ENCODE results near the gene HSPA5.
A peak's percentile ranks its signal among the peaks of the same experiment; 100 is the strongest.
"Not testable (repeated sequence)": the region's sequence is repeated elsewhere in the genome, so short reads cannot be mapped to it uniquely, and the experiment has no call there.

Gene HSPA5

DNA sequence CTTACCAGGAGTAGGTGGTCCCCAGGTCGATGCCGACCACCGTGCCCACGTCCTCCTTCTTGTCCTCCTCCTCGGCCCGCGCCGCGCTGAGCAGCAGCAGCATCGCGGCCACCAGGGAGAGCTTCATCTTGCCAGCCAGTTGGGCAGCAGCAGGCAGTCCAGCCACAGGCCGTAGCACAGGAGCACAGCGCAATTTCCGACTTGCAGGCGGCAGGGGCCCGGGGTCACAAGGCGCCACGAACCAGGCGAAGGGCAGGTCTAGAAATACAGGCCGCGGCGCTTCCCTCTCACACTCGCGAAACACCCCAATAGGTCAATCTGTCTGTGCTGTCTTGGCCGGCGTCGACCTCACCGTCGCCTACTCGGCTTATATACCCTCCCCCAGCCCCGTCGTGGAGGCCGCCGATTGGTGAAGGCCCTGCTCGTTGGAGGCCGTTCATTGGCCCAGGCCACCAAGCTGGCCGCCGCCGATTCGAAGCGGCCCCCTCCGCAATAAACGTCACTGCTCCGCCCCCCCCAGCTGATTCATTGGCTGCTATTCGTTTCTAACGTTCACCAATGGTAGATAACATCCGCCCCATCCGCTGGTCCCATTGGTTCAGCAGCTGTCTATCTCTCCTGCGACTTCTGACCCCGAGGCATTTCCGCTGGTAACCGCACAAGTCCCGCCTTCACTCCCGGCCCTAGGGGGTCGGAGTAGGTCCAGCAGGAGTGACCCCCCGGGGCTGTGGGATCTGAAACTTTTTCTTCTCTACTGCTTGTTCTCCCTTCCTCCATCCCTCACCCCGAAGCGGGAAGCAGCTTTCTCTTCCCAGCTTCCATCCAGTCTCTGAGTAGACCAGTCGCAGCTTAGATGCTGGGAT is at the start of gene HSPA5:
Gene HSPA5, minus strand, starts transcription at position 344 of the 863 bp plus-strand sequence. Its CDS starts 217 bp downstream, at position 127.
- peak; percentile 99 for DNase-seq (ENCODE audit: low spot score)
- Mint-ChIP-seq H3K4me3 (peak within 1 kb of the TSS; percentile 98), H3K9me3 (no peaks in the 10 kb centered on the region), H3K27me3 (ENCODE audit: low read depth) (peaks cover 5% of the 10 kb centered on the region), H3K36me3 (ENCODE audit: low read depth) (peaks cover 55% of the 10 kb centered on the region), H3K4me1 (ENCODE audit: low read depth) (peaks cover 34% of the 10 kb centered on the region), H3K27ac (peak within 1 kb of the TSS; percentile 100)

- H3K27me3 Mint-ChIP-seq (ENCODE audit: low read depth); DNase-seq (ENCODE audit: low spot score); H3K4me1 Mint-ChIP-seq (ENCODE audit: low read depth); H3K27ac Mint-ChIP-seq; H3K4me3 Mint-ChIP-seq; H3K36me3 Mint-ChIP-seq (ENCODE audit: low read depth); H3K9me3 Mint-ChIP-seq: not testable (repeated sequence)
Measured at GRCh38 chr9:125286935-125287433, 45.8 kb upstream of the HSPA5 start.

- no peaks in the 10 kb centered on the region for H3K36me3 Mint-ChIP-seq (ENCODE audit: low read depth)
- no peak overlapping the region for H3K27ac Mint-ChIP-seq
- no peaks in the 10 kb centered on the region for H3K9me3 Mint-ChIP-seq
- H3K4me1 Mint-ChIP-seq (ENCODE audit: low read depth) = no peaks in the 10 kb centered on the region
- no peak for DNase-seq (ENCODE audit: low spot score)
- H3K4me3 Mint-ChIP-seq = no peak overlapping the region
- no peaks in the 10 kb centered on the region for H3K27me3 Mint-ChIP-seq (ENCODE audit: low read depth)
Measured at GRCh38 chr9:125284855-125285254, 43.7 kb upstream of the HSPA5 start.

- H3K4me1 Mint-ChIP-seq (ENCODE audit: low read depth) = no peaks in the 10 kb centered on the region
- H3K4me3 Mint-ChIP-seq = no peak overlapping the region
- no peaks in the 10 kb centered on the region for H3K27me3 Mint-ChIP-seq (ENCODE audit: low read depth)
- H3K27ac Mint-ChIP-seq = no peak overlapping the region
- H3K9me3 Mint-ChIP-seq = no peaks in the 10 kb centered on the region
- DNase-seq (ENCODE audit: low spot score) = no peak
- peaks cover 4% of the 10 kb centered on the region for H3K36me3 Mint-ChIP-seq (ENCODE audit: low read depth)
Measured at GRCh38 chr9:125280945-125281344, 39.8 kb upstream of the HSPA5 start.

DNA sequence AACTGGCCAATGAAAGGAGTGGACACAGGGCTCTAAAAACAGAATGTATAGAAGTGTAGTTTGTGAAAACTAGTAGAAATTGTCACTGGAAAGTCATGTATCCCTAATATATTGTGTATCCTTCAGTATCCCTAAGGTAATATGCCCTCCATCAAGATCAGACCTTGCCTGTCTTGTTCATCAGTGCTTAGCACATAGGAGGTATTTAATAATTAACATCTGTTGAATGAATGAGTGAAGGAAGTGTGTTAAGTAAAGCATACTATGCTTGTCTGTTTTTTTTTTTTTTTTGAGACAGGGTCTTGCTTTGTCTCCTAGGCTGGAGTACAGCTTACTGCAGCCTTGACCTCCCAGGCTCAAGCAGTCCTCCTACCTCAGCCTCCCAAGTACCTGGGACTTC is 36.3 kb upstream of the HSPA5 start:
- no peak for DNase-seq (ENCODE audit: low spot score)
- H3K36me3 Mint-ChIP-seq (ENCODE audit: low read depth) = peaks cover 8% of the 10 kb centered on the region
- no peak overlapping the region for H3K4me3 Mint-ChIP-seq
- no peaks in the 10 kb centered on the region for H3K9me3 Mint-ChIP-seq
- no peaks in the 10 kb centered on the region for H3K27me3 Mint-ChIP-seq (ENCODE audit: low read depth)
- H3K4me1 Mint-ChIP-seq (ENCODE audit: low read depth) = no peaks in the 10 kb centered on the region
- H3K27ac Mint-ChIP-seq = no peak overlapping the region

- H3K36me3 Mint-ChIP-seq (ENCODE audit: low read depth) = peaks cover 8% of the 10 kb centered on the region
- H3K27me3 Mint-ChIP-seq (ENCODE audit: low read depth) = no peaks in the 10 kb centered on the region
- H3K4me3 Mint-ChIP-seq = no peak overlapping the region
- no peak overlapping the region for H3K27ac Mint-ChIP-seq
- H3K4me1 Mint-ChIP-seq (ENCODE audit: low read depth) = no peaks in the 10 kb centered on the region
- DNase-seq (ENCODE audit: low spot score) = no peak
- no peaks in the 10 kb centered on the region for H3K9me3 Mint-ChIP-seq
Measured at GRCh38 chr9:125276771-125277170, 35.6 kb upstream of the HSPA5 start.

- Mint-ChIP-seq H3K4me1 (ENCODE audit: low read depth) (peaks cover 2% of the 10 kb centered on the region), H3K9me3 (no peaks in the 10 kb centered on the region), H3K27me3 (ENCODE audit: low read depth) (no peaks in the 10 kb centered on the region), H3K4me3 (no peak overlapping the region), H3K36me3 (ENCODE audit: low read depth) (peaks cover 20% of the 10 kb centered on the region), H3K27ac (no peak overlapping the region)
- DNase-seq (ENCODE audit: low spot score) = no peak
Measured at GRCh38 chr9:125272697-125273096, 31.6 kb upstream of the HSPA5 start.

DNA sequence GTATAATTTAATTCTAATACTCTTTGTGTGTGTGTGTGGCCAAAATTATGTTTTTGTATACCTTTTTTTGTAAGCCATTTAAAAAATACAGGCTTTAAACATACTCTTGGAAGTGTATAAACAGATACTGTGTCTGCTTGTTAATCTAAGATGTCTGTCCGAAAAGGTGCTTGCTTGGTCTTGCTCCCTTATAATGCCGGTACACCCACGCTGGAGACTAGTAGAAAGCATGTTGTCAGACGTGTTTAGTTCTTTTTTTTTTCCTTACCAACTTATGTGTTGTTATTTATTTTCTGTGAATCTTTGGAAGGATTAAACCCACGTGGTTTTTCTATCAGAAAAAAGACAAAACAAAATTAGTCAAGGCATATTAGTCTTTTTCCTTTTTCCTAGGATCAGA is 29.9 kb upstream of the HSPA5 start:
- Mint-ChIP-seq H3K4me1 (ENCODE audit: low read depth) (peaks cover 2% of the 10 kb centered on the region), H3K36me3 (ENCODE audit: low read depth) (peaks cover 24% of the 10 kb centered on the region), H3K27me3 (ENCODE audit: low read depth) (no peaks in the 10 kb centered on the region), H3K4me3 (no peak overlapping the region), H3K27ac (no peak overlapping the region), H3K9me3 (no peaks in the 10 kb centered on the region)
- no peak for DNase-seq (ENCODE audit: low spot score)

DNA sequence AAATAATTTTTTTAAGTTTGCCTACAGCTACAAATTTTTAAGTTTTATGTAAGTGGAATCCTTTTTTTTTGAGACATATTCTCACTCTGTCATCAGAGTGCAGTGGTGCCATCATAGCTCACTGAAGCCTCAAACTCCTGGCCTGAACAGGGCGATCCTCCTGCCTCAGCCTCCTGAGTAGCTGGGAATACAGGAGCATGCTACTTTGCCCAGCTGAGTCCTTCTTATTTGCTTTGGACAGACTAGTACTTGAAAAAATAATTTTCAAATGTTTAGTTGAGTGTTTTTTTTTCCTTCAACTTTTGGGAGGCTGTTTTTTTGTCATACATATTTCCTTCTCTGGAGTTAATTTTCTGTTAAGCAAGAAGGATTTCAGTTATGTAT is 27.9 kb upstream of the HSPA5 start:
- no peak for DNase-seq (ENCODE audit: low spot score)
- Mint-ChIP-seq H3K9me3 (no peaks in the 10 kb centered on the region), H3K27me3 (ENCODE audit: low read depth) (no peaks in the 10 kb centered on the region), H3K27ac (no peak overlapping the region), H3K4me1 (ENCODE audit: low read depth) (peaks cover 10% of the 10 kb centered on the region), H3K36me3 (ENCODE audit: low read depth) (peaks cover 35% of the 10 kb centered on the region), H3K4me3 (no peak overlapping the region)

GRCh38 chr9:125268394-125269013 is 27.4 kb upstream of the HSPA5 start:
- peaks cover 15% of the 10 kb centered on the region for H3K4me1 Mint-ChIP-seq (ENCODE audit: low read depth)
- no peak overlapping the region for H3K4me3 Mint-ChIP-seq
- no peak for DNase-seq (ENCODE audit: low spot score)
- H3K27ac Mint-ChIP-seq = no peak overlapping the region
- no peaks in the 10 kb centered on the region for H3K9me3 Mint-ChIP-seq
- no peaks in the 10 kb centered on the region for H3K27me3 Mint-ChIP-seq (ENCODE audit: low read depth)
- peaks cover 38% of the 10 kb centered on the region for H3K36me3 Mint-ChIP-seq (ENCODE audit: low read depth)

DNA sequence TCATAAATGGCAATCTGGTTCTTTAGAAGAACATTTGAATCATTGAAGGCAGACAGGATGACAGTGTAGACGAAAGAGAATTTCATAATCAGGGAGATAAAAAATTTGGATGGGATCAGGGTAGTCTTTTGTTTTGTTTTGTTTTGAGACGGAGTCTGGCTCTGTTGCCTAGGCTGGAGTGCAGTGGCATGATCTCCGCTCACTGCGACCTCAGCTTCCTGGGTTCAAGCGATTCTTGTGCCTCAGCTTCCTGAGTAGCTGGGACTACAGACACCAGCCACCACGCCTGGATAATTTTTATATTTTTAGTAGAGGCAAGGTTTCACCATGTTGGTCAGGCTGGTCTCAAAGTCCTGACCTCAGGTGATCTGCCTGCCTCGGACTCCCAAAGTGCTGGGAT is 22.9 kb upstream of the HSPA5 start:
- H3K27ac Mint-ChIP-seq = peak overlapping the region; percentile 80
- not testable (repeated sequence) for H3K27me3 Mint-ChIP-seq (ENCODE audit: low read depth); H3K9me3 Mint-ChIP-seq; DNase-seq (ENCODE audit: low spot score)
- H3K4me1 Mint-ChIP-seq (ENCODE audit: low read depth) = peaks cover 31% of the 10 kb centered on the region
- H3K4me3 Mint-ChIP-seq = peak overlapping the region; percentile 72
- peaks cover 32% of the 10 kb centered on the region for H3K36me3 Mint-ChIP-seq (ENCODE audit: low read depth)

DNA sequence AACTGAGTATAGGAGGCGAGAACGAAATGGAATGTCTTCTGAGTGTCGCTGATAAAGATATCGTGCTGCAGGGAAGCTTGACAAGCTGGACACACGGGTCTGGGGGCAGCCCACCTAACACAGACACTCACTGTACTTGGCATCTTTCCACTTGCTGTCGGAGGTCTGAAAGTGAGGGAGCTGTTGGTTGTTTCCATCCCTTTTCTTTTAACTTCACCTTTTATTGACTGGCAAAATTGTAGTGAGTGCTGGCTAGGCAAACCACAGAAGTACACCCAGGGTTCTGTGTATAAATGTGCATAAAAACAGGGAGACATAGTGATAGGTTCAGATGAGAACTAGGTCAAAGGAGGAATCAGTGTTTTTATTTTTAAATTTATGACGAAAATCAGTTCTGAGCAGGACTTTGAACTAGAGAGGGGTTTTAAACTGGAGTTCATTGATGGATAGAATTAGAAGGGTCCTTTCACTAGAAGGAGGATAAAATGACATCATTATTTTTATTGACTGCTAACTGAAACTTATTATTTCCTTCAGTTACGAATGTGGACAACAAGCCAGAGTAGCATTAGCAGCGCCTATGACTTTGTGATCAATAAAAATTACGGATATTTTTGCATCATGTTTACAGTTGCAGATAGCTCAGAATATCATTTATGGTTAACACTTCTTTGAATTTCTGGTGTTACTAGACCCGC is 21.3 kb upstream of the HSPA5 start:
- Mint-ChIP-seq H3K36me3 (ENCODE audit: low read depth) (peaks cover 26% of the 10 kb centered on the region), H3K9me3 (no peaks in the 10 kb centered on the region), H3K4me1 (ENCODE audit: low read depth) (peaks cover 29% of the 10 kb centered on the region), H3K27me3 (ENCODE audit: low read depth) (no peaks in the 10 kb centered on the region), H3K4me3 (peak overlapping the region; percentile 99), H3K27ac (peak overlapping the region; percentile 89)
- no peak for DNase-seq (ENCODE audit: low spot score)

DNA sequence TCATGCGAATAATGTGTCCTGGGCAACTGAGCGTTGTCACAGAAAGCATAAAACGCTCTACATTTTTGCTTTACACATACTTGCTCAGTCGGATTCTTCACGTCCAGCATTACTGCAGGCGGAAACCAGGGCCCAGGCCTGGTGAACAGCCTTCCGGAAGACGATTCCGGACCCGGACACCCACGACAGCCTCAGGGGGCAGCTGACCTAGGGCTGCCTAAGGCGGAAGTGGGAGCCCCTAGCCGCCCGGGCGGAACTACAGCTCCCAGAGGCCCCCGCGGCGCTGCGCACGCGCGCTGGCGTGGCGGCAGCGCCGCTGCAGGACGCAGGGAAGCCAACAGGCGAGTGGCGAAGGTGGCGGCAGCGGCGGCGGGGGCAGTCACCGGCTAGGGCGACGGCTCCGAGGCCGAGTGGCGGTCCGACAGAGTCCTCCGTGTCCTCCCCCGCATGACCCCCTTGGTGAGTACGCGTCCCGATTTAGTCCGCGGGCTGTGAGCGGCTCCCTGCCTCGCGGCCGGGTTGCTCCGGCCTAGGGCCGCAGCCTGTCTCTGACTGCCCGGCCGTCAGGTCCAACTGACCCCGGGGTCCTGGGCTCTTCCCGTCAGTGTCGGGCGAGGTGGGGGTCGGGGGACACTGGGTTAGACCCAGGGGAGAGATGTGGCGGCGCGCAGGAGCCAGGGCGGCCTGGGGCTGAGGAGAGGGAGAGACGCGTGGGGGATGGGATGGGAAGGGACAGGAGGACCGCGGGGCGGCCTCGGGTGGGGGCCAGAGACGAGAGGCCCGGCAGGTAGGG is 20.6 kb upstream of the HSPA5 start, which contains the start of gene GAPVD1:
Gene GAPVD1, plus strand, starts transcription at position 326 of the 793 bp plus-strand sequence. CDS start 37,096 bp downstream, outside the sequence.
- Mint-ChIP-seq H3K27me3 (ENCODE audit: low read depth) (peaks cover 6% of the 10 kb centered on the region), H3K36me3 (ENCODE audit: low read depth) (peaks cover 21% of the 10 kb centered on the region), H3K4me1 (ENCODE audit: low read depth) (peaks cover 29% of the 10 kb centered on the region), H3K4me3 (peak within 1 kb of the TSS; percentile 99), H3K27ac (peak within 1 kb of the TSS; percentile 90), H3K9me3 (no peaks in the 10 kb centered on the region)
- peak; percentile 91 for DNase-seq (ENCODE audit: low spot score)
